Activated CD8-positive, alpha-beta memory T cell treated with anti-CD3 and anti-CD28 coated beads, Interleukin-2, amount 50 U/mL, for 48 hours (primary cell): ENCODE data around the gene TPO.

Source experiments
- DNase-seq: peaks from one replicate; pipeline ENCODE4 v3.0.0-alpha.2; 2020

The TPO gene

GRCh38 chr2:1453561-1453960 is 40.3 kb downstream of the TPO start:
- DNase-seq, result no peak

GRCh38 chr2:1454346-1454745 is 41.1 kb downstream of the TPO start:
- no peak for DNase-seq

- no peak for DNase-seq
These were observed 42.2 kb downstream of the TPO start for GRCh38 chr2:1455466-1455865.

- DNase-seq, result no peak
These were observed 45.2 kb downstream of the TPO start for GRCh38 chr2:1458432-1458831.

GRCh38 chr2:1459727-1460126 is 46.5 kb downstream of the TPO start:
- no peak for DNase-seq

- no peak for DNase-seq
These were observed 47.7 kb downstream of the TPO start for GRCh38 chr2:1460851-1461418.

- DNase-seq, result no peak
These were observed 48.5 kb downstream of the TPO start for GRCh38 chr2:1461507-1462390.

- no peak for DNase-seq
These were observed 49.7 kb downstream of the TPO start for GRCh38 chr2:1462994-1463393.

- no peak for DNase-seq
These were observed 59.1 kb downstream of the TPO start for GRCh38 chr2:1472350-1472749.

GRCh38 chr2:1476617-1477195 is 63.4 kb downstream of the TPO start:
- DNase-seq, result no peak

GRCh38 chr2:1477196-1478040 is 64.2 kb downstream of the TPO start:
- DNase-seq, result no peak

GRCh38 chr2:1478311-1479305 is 65.3 kb downstream of the TPO start:
- DNase-seq, result peak; percentile 10

GRCh38 chr2:1479346-1479745 is 66.1 kb downstream of the TPO start:
- no peak for DNase-seq

- no peak for DNase-seq
These were observed 67.4 kb downstream of the TPO start for GRCh38 chr2:1480671-1481076.

GRCh38 chr2:1481406-1482252 is 68.4 kb downstream of the TPO start:
- no peak for DNase-seq

- DNase-seq, result no peak
These were observed 69.0 kb downstream of the TPO start for GRCh38 chr2:1482253-1482675.

GRCh38 chr2:1482981-1483380 is 69.7 kb downstream of the TPO start:
- no peak for DNase-seq

- DNase-seq, result no peak
These were observed 70.3 kb downstream of the TPO start for GRCh38 chr2:1483551-1483950.

- DNase-seq, result peak; percentile 15
These were observed 71.0 kb downstream of the TPO start for GRCh38 chr2:1484131-1484884.

GRCh38 chr2:1486670-1487069 is 73.4 kb downstream of the TPO start:
- DNase-seq, result no peak
